ENCODE data around the gene OR51E2.

OR51E2 gene

GRCh38 chr11:4662876-4663275 is 34.8 kb downstream of the OR51E2 start:
- no peak for DNase-seq (ENCODE audit: low read depth)

DNA sequence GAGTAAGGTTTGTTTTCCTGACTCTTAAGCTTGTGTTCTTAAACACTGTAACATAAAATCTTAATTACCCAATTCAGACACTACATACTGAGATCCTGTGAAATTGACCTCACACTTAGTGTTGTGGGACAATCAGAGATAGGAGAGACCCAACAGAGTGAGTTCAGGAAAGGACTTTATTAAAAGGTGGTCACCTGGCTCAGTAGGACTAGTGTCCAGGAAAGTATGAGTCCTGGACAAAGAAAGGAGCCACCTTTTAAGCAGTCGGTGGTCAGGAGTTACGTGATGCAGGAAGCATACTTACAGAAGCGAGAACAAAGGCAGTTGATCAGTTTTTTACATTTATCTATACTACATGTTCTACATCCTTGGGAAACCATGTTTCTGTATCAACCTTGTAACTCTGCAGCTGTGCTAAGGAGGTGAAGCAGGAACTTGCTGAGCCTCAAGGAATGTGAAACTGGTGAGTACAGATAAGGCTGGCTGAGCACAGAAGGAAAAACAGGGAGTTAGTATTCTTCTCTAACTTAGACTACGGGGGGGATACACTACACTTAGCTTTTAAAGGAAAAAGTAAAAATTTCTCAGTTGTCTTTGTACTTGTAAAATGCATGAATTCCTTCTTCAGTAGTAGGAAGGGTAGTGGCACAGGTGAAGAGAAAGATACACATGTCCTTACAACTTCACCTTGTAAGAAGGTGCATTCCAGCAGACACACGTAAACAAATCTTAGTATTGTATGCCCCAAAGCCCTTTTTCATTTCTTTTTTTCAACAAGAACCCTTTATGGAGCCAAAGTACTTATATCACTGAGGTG is 38.8 kb downstream of the OR51E2 start:
- DNase-seq (ENCODE audit: low read depth) = no peak

- DNase-seq (ENCODE audit: low read depth) = no peak
These were observed 42.9 kb downstream of the OR51E2 start for GRCh38 chr11:4654635-4655369.

DNA sequence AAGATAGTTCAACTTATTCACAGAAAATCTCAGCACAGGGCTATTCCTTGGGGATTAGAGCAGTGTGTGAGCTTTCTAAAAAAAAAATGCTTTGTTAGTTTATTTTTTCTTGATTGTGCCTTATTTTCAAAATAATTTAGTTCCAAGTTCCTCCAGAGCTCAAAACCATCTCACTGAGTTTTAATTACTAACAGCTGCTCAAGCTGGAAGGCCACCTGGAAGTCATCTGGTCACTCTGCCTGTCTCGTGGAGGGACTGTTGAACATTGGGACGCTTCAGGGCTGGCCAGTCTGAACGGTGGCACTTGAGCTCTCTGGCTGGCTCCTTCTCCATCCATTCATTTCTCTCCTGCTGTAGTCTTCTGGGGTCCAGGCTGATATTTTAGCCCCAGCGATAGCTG is 49.9 kb downstream of the OR51E2 start:
- DNase-seq (ENCODE audit: low read depth) = no peak

- DNase-seq (ENCODE audit: low read depth) = no peak
These were observed 51.7 kb downstream of the OR51E2 start for GRCh38 chr11:4645974-4646373.

- no peak for DNase-seq (ENCODE audit: low read depth)
These were observed 53.4 kb downstream of the OR51E2 start for GRCh38 chr11:4644233-4644632.

GRCh38 chr11:4643682-4644081 is 54.0 kb downstream of the OR51E2 start, which contains the start of gene OR51E1:
OR51E1 (plus strand) TSS chr11:4643982; CDS start chr11:4652527, 8,545 bp downstream.
- no peak for DNase-seq (ENCODE audit: low read depth)

- DNase-seq (ENCODE audit: low read depth) = no peak
These were observed 54.6 kb downstream of the OR51E2 start for GRCh38 chr11:4643076-4643475.

DNA sequence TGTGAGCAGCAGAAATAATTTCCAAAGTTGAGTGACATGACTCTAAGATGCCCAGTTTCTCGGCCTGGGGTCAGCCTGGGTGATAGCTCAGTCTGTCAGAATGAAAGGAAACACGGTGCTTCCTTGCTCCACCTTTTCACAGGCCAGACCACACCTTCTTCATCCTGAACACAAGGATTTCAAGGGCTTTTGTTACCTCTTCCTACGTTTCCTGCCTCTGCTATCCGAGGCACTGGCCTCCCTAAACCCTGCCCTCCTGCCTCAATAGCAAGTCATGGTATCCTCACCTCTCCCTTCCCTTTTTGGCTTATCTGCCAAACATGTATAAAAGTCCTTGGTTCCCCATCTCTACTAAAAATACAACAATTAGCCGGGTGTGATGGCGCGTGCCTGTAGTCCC is 55.6 kb downstream of the OR51E2 start:
- no peak for DNase-seq (ENCODE audit: low read depth)

- DNase-seq (ENCODE audit: low read depth) = no peak
These were observed 56.2 kb downstream of the OR51E2 start for GRCh38 chr11:4641501-4641900.

GRCh38 chr11:4639931-4640330 is 57.7 kb downstream of the OR51E2 start:
- no peak for DNase-seq (ENCODE audit: low read depth)

DNA sequence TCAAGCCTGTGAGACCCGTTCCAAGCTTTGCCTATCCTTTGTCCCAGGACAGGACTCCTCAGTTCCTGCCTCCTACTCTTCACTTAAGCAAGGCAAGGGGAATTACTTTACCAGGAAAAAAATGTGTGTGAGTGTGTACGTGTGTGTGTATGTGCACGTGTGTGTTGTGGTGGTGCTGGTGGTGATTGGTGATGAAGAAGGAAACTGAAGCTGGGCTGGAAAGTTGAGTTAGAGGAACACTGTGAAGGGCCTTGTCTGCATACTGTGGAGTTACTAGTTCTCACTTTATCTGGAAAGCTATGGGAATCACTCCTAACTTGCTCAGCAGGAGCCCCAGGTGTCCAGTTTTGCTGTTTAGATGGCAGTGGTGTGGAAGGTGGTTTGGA is 60.0 kb downstream of the OR51E2 start:
- DNase-seq (ENCODE audit: low read depth) = no peak

DNA sequence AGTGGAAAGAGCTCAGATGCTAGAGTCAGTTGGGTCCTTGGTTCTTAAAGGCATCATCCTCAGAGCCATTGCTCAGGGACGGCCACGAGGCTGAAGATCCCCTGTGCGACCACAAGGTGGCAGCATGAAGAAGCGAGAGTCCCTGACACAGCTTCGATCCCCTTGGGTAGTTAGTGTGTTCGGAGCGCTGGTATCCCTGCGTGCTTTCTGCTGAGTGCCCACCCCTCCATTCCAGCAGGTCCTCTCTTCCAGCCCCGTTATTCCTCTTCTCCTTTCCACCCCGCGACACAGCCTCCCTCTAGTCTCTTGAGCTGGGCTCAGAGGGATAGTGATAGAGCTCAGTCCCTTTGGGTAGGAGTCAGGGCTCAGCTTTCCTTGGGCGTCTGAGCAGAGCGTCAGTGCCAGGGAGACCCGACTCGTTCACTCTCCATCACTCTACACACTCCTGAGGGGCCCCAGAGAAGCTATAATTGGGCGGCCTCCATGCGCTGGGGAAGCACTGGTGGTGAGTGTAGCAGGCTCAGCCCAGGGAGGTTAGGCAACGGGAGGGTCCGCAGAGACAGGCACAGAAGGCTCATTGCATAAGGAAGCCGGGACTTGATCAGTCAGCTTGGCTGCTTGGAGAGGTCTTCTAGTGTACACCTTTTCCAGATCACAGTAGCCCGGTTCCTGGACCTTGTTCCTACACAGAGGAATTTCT is 60.5 kb downstream of the OR51E2 start, which contains the start of gene OR51D1:
Gene OR51D1, plus strand, starts transcription at position 516 of the 700 bp plus-strand sequence. CDS start 2,314 bp downstream, outside the sequence.
- DNase-seq (ENCODE audit: low read depth) = peak; percentile 54

DNA sequence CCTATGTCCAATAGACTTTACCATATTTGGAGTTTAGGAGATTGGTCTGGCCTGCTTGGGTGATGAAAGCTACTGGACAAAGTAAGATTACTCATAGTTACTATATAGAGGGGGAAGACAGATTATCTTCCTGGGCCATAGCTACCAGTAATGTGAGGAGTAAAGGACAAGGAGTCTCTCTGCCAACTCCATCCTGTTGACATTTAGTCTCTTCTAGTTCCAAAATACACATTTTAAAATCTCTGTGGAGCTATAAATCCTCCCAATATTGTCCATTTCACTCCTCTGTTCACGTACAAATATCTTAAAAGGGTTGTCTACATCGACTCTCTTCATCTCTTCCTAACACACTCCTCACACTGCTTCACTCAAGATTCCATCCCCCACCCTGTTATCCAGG is 61.5 kb downstream of the OR51E2 start:
- DNase-seq (ENCODE audit: low read depth) = no peak
